IMR-90 (cell line): ENCODE measurements around the gene CMIP. TPM values are rescaled to one million over a fixed set of nuclear protein-coding genes. Genes with fewer than 3 reads are reported as not detected.

Source experiments
- ATAC-seq: fragments of 200-7000 bp; cut with Tn5 transposase; 2 replicates; pipeline ENCODE4 v1.9.1; 2020; ENCODE audit warnings: low read depth, mild to moderate bottlenecking, moderate library complexity
- Bru-seq: library from RNA; stranded (reverse); fragments of 400-500 nt; gene quantifications from one replicate; lab custom pipeline; 2021; lab: Mats Ljungman, UMichigan
- BruChase-seq, 2 experiments: library from RNA; stranded (reverse); fragments of 400-500 nt; gene quantifications; one replicate each; lab custom pipeline; 2021; lab: Mats Ljungman, UMichigan
- BruUV-seq: library from RNA; stranded (reverse); fragments of 400-500 nt; replicated peaks from 2 replicates; lab custom pipeline; 2021; lab: Mats Ljungman, UMichigan
- CTCF ChIA-PET: fragments of 300-600 bp; formaldehyde crosslinking; extraction: SDS; loops from one replicate; lab custom pipeline; 2021; ENCODE audit warnings: antibody characterized with exemption; lab: Yijun Ruan, JAX
- POLR2A ChIA-PET: fragments of 300-600 bp; sonication (Branson Sonifier 250); formaldehyde crosslinking; loops from one replicate; lab custom pipeline; 2022; ENCODE audit warnings: antibody characterized with exemption; ENCODE audit not compliant: unreplicated experiment; lab: Charles Lee
- DNase-seq: peaks from one replicate; pipeline ENCODE4 v3.0.0; 2013
- H2AFZ ChIP-seq: replicated peaks from 2 replicates; pipeline ENCODE3; 2013; ENCODE audit warnings: low read length, mild to moderate bottlenecking; ENCODE audit not compliant: poor library complexity
- H2AK5ac ChIP-seq: 2 replicates; pipeline ENCODE4 v1.6.1; 2013; ENCODE audit warnings: low read depth, low read length, inconsistent platforms
- H2AK9ac ChIP-seq: replicated peaks from 2 replicates; pipeline ENCODE3; 2013; ENCODE audit warnings: mild to moderate bottlenecking, low read depth, low read length, moderate library complexity; ENCODE audit not compliant: poor library complexity
- H2BK120ac ChIP-seq: 2 replicates; pipeline ENCODE4 v1.6.1; 2013; ENCODE audit warnings: low read depth, low read length, inconsistent platforms
- H2BK15ac ChIP-seq: 3 replicates; pipeline ENCODE4 v1.6.1; 2013; ENCODE audit warnings: low read depth, low read length, inconsistent platforms
- H2BK20ac ChIP-seq: 2 replicates; pipeline ENCODE4 v1.6.1; 2013; ENCODE audit warnings: low read depth, mild to moderate bottlenecking, inconsistent platforms, low read length, moderate library complexity
- H2BK5ac ChIP-seq: 2 replicates; pipeline ENCODE4 v1.6.1; 2013; ENCODE audit warnings: mild to moderate bottlenecking, low read depth, low read length, inconsistent platforms; ENCODE audit not compliant: poor library complexity, severe bottlenecking
- H3K14ac ChIP-seq: replicated peaks from 2 replicates; pipeline ENCODE4 v1.6.1; 2013; ENCODE audit warnings: low read depth, low read length, inconsistent platforms
- H3K18ac ChIP-seq: 2 replicates; pipeline ENCODE4 v1.6.1; 2013; ENCODE audit warnings: low read depth, low read length, control low read depth
- H3K23ac ChIP-seq: 2 replicates; pipeline ENCODE4 v1.6.1; 2013; ENCODE audit warnings: low read depth, low read length, inconsistent platforms
- H3K27ac ChIP-seq: 2 replicates; pipeline ENCODE4 v1.5.1; 2013; ENCODE audit warnings: mild to moderate bottlenecking, control low read depth, low read length; ENCODE audit not compliant: insufficient read depth
- H3K27me3 ChIP-seq: 2 replicates; pipeline ENCODE4 v1.6.1; 2013; ENCODE audit warnings: low read length; ENCODE audit not compliant: control insufficient read depth, insufficient read depth
- H3K36me3 ChIP-seq: 2 replicates; pipeline ENCODE4 v1.6.1; 2013; ENCODE audit warnings: low read length, mixed read lengths; ENCODE audit not compliant: control insufficient read depth, insufficient read depth
- H3K4ac ChIP-seq: 2 replicates; pipeline ENCODE4 v1.6.1; 2013; ENCODE audit warnings: low read depth, low read length, inconsistent platforms
- H3K4me1 ChIP-seq: 2 replicates; pipeline ENCODE4 v1.6.1; 2013; ENCODE audit warnings: low read length, mixed read lengths; ENCODE audit not compliant: control insufficient read depth, insufficient read depth
- H3K4me2 ChIP-seq: 2 replicates; pipeline ENCODE4 v1.6.1; 2013; ENCODE audit warnings: low read depth, mild to moderate bottlenecking, control low read depth, low read length, moderate library complexity
- H3K4me3 ChIP-seq: 2 replicates; pipeline ENCODE4 v1.5.1; 2013; ENCODE audit warnings: low read depth, mild to moderate bottlenecking, control low read depth, low read length, moderate library complexity; ENCODE audit not compliant: insufficient read depth
- H3K56ac ChIP-seq: 2 replicates; pipeline ENCODE4 v1.6.1; 2013; ENCODE audit warnings: low read length, inconsistent platforms; ENCODE audit not compliant: insufficient read depth; ENCODE audit errors: extremely low read depth
- H3K79me1 ChIP-seq, 2 experiments: 2 replicates each; pipeline ENCODE4 v1.6.1; 2013; ENCODE audit warnings: low read length in 2 of 2, inconsistent platforms in 1 of 2, low read depth in 1 of 2
- H3K9ac ChIP-seq: 2 replicates; pipeline ENCODE4 v1.6.1; 2013; ENCODE audit warnings: low read depth, low read length, control low read depth
- H3K9me1 ChIP-seq: 2 replicates; pipeline ENCODE4 v1.6.1; 2013; ENCODE audit warnings: low read length, inconsistent platforms; ENCODE audit not compliant: insufficient read depth
- H3K9me3 ChIP-seq: 2 replicates; pipeline ENCODE4 v1.6.1; 2013; ENCODE audit warnings: low read length; ENCODE audit not compliant: control insufficient read depth, insufficient read depth
- H4K20me1 ChIP-seq: 2 replicates; pipeline ENCODE4 v1.6.1; 2013; ENCODE audit warnings: low read length, inconsistent platforms; ENCODE audit not compliant: insufficient read depth
- H4K5ac ChIP-seq: 2 replicates; pipeline ENCODE4 v1.6.1; 2013; ENCODE audit warnings: mild to moderate bottlenecking, low read depth, low read length, control low read depth
- H4K8ac ChIP-seq, 2 experiments: 2 replicates each; pipeline ENCODE4 v1.6.1; 2013; ENCODE audit warnings: low read depth in 2 of 2, low read length in 2 of 2, control low read depth in 1 of 2, inconsistent platforms in 1 of 2
- H4K91ac ChIP-seq: 2 replicates; pipeline ENCODE4 v1.6.1; 2013; ENCODE audit warnings: low read depth, low read length, inconsistent platforms; ENCODE audit not compliant: insufficient read depth
- BHLHE40 ChIP-seq: fragments of 150-350 bp; IDR thresholded peaks from 2 replicates; pipeline ENCODE4 v1.6.1; 2016; ENCODE audit warnings: mild to moderate bottlenecking, low read depth, low read length
- CHD1 ChIP-seq: IDR thresholded peaks from 2 replicates; pipeline ENCODE4 v1.6.1; 2012; ENCODE audit warnings: low read depth, low read length, improper control_type of control experiment
- FOS ChIP-seq: fragments of 150-350 bp; IDR thresholded peaks from 2 replicates; pipeline ENCODE4 v1.6.1; 2016; ENCODE audit warnings: low read depth, low read length
- MAFK ChIP-seq: IDR thresholded peaks from 2 replicates; pipeline ENCODE4 v1.6.1; 2012; ENCODE audit warnings: low read depth, low read length, improper control_type of control experiment
- MAZ ChIP-seq: IDR thresholded peaks from 2 replicates; pipeline ENCODE4 v1.6.1; 2012; ENCODE audit warnings: low read depth, mild to moderate bottlenecking, low read length, improper control_type of control experiment, moderate library complexity, borderline replicate concordance
- MXI1 ChIP-seq: IDR thresholded peaks from 2 replicates; pipeline ENCODE4 v1.6.1; 2012; ENCODE audit warnings: low read depth, mild to moderate bottlenecking, low read length, moderate library complexity, borderline replicate concordance
- NFE2L2 ChIP-seq: fragments of 150-350 bp; IDR thresholded peaks from 2 replicates; pipeline ENCODE4 v1.6.1; 2016; ENCODE audit warnings: low read depth, mild to moderate bottlenecking, low read length
- POLR2A ChIP-seq: IDR thresholded peaks from 2 replicates; pipeline ENCODE4 v1.6.1; 2012; ENCODE audit warnings: mild to moderate bottlenecking, low read depth, low read length
- RAD21 ChIP-seq: IDR thresholded peaks from 2 replicates; pipeline ENCODE4 v1.6.1; 2012; ENCODE audit warnings: low read length, improper control_type of control experiment
- RFX5 ChIP-seq: IDR thresholded peaks from 2 replicates; pipeline ENCODE4 v1.8.0; 2012; ENCODE audit warnings: low read depth, mild to moderate bottlenecking, low read length, moderate library complexity
- SMC3 ChIP-seq: fragments of 150-350 bp; IDR thresholded peaks from 2 replicates; pipeline ENCODE4 v1.6.1; 2016; ENCODE audit warnings: low read depth, mild to moderate bottlenecking, antibody characterized with exemption, low read length, moderate library complexity
- USF2 ChIP-seq: fragments of 150-350 bp; IDR thresholded peaks from 2 replicates; pipeline ENCODE4 v1.6.1; 2017; ENCODE audit warnings: mild to moderate bottlenecking, antibody characterized with exemption, low read length, low read depth
- WGBS, 2 experiments: methylation state at CpG; one replicate each; pipeline versions ENCODE4 v1.1.5 to v1.1.7; 2013; ENCODE audit warnings: missing lambda C conversion rate in 2 of 2; ENCODE audit not compliant: insufficient read length in 1 of 2; ENCODE audit errors: extremely low coverage in 2 of 2; 5-methylcytosine and 5-hydroxymethylcytosine counted together
- dilution Hi-C: fragments of 300-500 bp; cut with HindIII; formaldehyde crosslinking; loops from one replicate; pipeline ENCODE4 v1.14.3; 2018; ENCODE audit warnings: low sequenced_read_pairs; ENCODE audit not compliant: unreplicated experiment
- in situ Hi-C: fragments of 300-500 bp; cut with MboI; formaldehyde crosslinking; loops from 3 replicates; pipeline ENCODE4 v1.14.3; 2019; ENCODE audit warnings: low sequenced_read_pairs, inconsistent platforms, mixed read lengths
- intact Hi-C: fragments of 100-400 bp; cut with micrococcal nuclease; formaldehyde crosslinking; loops from 2 replicates; pipeline ENCODE4 v1.10.0; 2022
- long read RNA-seq: library from polyadenylated mRNA; unstranded; transcript quantifications from one replicate; pipeline ENCODE4 v2.0.0, GENCODE V29; 2021; ENCODE audit not compliant: unreplicated experiment
- polyA plus RNA-seq, 3 experiments: library from polyadenylated mRNA; depleted of rRNA; stranded (reverse); fragments of >200 nt; gene quantifications; 2 replicates each; pipeline ENCODE4 v1.2.3, GENCODE V29; 2012; ENCODE audit warnings: low replicate concordance in 1 of 3
- total RNA-seq: library from RNA; depleted of rRNA; stranded (reverse); fragments of >200 nt; gene quantifications from 2 replicates; pipeline ENCODE4 v1.2.3, GENCODE V29; 2012; rRNA removed
- TF ChIP-seq, protein P1 (sequence below): fragments of 150-350 bp; IDR thresholded peaks from 2 replicates; pipeline ENCODE4 v1.6.1; 2016; ENCODE audit warnings: low read depth, mild to moderate bottlenecking, low read length, moderate library complexity, borderline replicate concordance

Gene CMIP
- total RNA-seq (3.2 and 3.9 TPM in 2 replicates), polyA plus RNA-seq (2012; rRNA removed) (10.2 and 11.6 TPM in 2 replicates), Bru-seq, nascent RNA (percentile 83 among the genes with signal in this experiment), BruChase-seq, experiment 1, labeled RNA remaining after a 6-hour chase (percentile 78 among the genes with signal in this experiment), BruChase-seq, experiment 2, labeled RNA remaining after a 2-hour chase (percentile 81 among the genes with signal in this experiment)
- 9.7 and 13.7 TPM in 2 replicates for polyA plus RNA-seq (2012; cell fraction: cytosol; rRNA removed)
- polyA plus RNA-seq (2012; cell fraction: nucleus; rRNA removed; ENCODE audit: low replicate concordance) = 12.7 and 18.3 TPM in 2 replicates
- long read RNA-seq, partial matches to known transcripts = 0 of 1 reads
- long read RNA-seq, other reads (novel, unspliced or antisense) = 1 of 1 reads

DNA sequence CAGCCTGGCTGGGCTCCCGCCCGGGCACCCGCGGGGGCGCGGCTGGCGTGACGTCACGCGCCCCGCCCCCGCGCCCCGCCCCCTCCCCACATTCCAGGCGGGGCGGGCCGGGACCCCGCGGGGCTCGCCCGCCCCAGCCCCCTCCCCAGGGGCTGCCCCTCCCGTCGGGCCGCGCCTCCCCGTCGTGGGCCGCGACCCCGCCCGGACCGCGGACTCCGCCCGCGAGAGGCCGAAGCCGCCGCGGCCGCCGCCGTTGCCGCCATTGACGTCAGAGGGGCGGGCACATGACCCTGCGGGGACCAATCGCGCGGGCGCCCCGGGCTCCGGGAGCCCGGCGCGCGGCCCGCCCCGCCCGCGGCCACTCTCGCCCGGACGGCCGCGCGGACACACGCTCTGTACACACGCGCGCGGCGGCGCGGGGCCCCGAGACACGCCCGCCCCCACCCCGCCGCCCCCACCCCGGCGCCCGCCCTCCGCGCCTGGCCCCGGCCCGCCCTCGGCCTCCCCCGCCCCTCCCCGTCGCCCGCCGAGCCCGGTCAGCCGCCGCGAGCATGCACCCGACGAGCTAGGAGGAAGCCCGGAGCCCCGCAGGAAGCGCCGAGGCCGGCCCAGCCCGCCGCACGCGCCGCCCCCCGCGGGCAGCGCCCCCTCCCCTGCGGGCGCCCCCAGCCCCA, at the start of gene CMIP:
Gene CMIP (plus strand): TSS at position 361 of the 674 bp plus-strand sequence.
- no peaks in the 10 kb centered on the region for H3K9me1 ChIP-seq
- peaks cover 34% of the 10 kb centered on the region for H3K27me3 ChIP-seq
- DNase-seq (peak; percentile 72), ATAC-seq (peak; percentile 91)
- H2BK20ac ChIP-seq = no peak within 1 kb of the TSS
- H3K4me1 ChIP-seq = peaks cover 7% of the 10 kb centered on the region
- peak within 1 kb of the TSS; percentile 94 for H2AFZ ChIP-seq
- H3K4ac ChIP-seq = peak within 1 kb of the TSS; percentile 81
- peak within 1 kb of the TSS; percentile 68; the same call in 1 of the 3 replicates for H2BK15ac ChIP-seq
- H3K9me3 ChIP-seq = no peaks in the 10 kb centered on the region
- H4K20me1 ChIP-seq = peaks cover 34% of the 10 kb centered on the region
- no TSS peak for BruUV-seq
- 0% methylated on average over 10 of the region's 114 CpGs; no CpG with 5 or more reads in 1 of the 2 experiments for WGBS, 2 experiments
- H3K4me3 ChIP-seq = peak within 1 kb of the TSS; percentile 95
- ChIA-PET CTCF (no interaction called here), POLR2A (no interaction called here)
- no peaks in the 10 kb centered on the region for H3K36me3 ChIP-seq
- peak within 1 kb of the TSS; percentile 93 for H2AK9ac ChIP-seq
- H2AK5ac ChIP-seq = peak within 1 kb of the TSS; percentile 89
- H3K14ac ChIP-seq = peak within 1 kb of the TSS; percentile 63
- H3K23ac ChIP-seq = peak within 1 kb of the TSS; percentile 92
- dilution Hi-C loops (no loop called here), intact Hi-C loops (loop anchor here (5.0 to 10.0 kb wide), 2 partner anchors 140 to 168 kb away; no protein-coding TSS in a partner anchor), in situ Hi-C loops (no loop called here)
- peak within 1 kb of the TSS; percentile 33 for H4K5ac ChIP-seq
- H3K56ac ChIP-seq = peak within 1 kb of the TSS; percentile 51; the same call in 1 of the 2 replicates
- peaks cover 14 to 44% of the 10 kb centered on the region in 2 experiments; a peak in 3 of 4 replicates for H3K79me1 ChIP-seq
- peak within 1 kb of the TSS; percentile 66 for H2BK120ac ChIP-seq
- peak within 1 kb of the TSS; percentile 91 for H3K4me2 ChIP-seq
- peak within 1 kb of the TSS; percentile 80 for H3K27ac ChIP-seq
- H2BK5ac ChIP-seq = peak within 1 kb of the TSS; percentile 57
- peak within 1 kb of the TSS; percentile 63; the same call in 1 of the 2 replicates for H3K18ac ChIP-seq
- H3K9ac ChIP-seq = peak within 1 kb of the TSS; percentile 84
- peak within 1 kb of the TSS in 1 of 2 experiments; percentile 70; a peak in 2 of 4 replicates for H4K8ac ChIP-seq
- H4K91ac ChIP-seq = peak within 1 kb of the TSS; percentile 53
- TF ChIP-seq USF2 (peak; percentile 96), POLR2A (no peak; the same call in 1 of the 2 replicates), MAFK (no peak), SMC3 (no peak), RAD21 (no peak), FOS (no peak), BHLHE40 (no peak), RFX5 (no peak), CHD1 (no peak), NFE2L2 (no peak), MXI1 (no peak), MAZ (peak; percentile 65)
- TF ChIP-seq, protein P1, sequence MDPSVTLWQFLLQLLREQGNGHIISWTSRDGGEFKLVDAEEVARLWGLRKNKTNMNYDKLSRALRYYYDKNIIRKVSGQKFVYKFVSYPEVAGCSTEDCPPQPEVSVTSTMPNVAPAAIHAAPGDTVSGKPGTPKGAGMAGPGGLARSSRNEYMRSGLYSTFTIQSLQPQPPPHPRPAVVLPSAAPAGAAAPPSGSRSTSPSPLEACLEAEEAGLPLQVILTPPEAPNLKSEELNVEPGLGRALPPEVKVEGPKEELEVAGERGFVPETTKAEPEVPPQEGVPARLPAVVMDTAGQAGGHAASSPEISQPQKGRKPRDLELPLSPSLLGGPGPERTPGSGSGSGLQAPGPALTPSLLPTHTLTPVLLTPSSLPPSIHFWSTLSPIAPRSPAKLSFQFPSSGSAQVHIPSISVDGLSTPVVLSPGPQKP = no peak
